ENCODE data around the gene RTL3. TPM values are rescaled to one million over a fixed set of nuclear protein-coding genes. Genes with fewer than 3 reads are reported as not detected.

The RTL3 gene
- not detected in 2 replicates for total RNA-seq

GRCh38 chrX:78658845-78659744 is at the start of gene RTL3:
Gene RTL3 (minus strand): TSS chrX:78659328. CDS start chrX:78658420, 908 bp downstream.

Other genes with a start within 250 kb of the RTL3 start
- not detected in 2 replicates for gene LPAR4, start 88.4 kb upstream of the RTL3 start, total RNA-seq

All from placental epithelial cell (primary cell).